Measurements from ENCODE around the gene GSPT1.

Gene GSPT1

DNA sequence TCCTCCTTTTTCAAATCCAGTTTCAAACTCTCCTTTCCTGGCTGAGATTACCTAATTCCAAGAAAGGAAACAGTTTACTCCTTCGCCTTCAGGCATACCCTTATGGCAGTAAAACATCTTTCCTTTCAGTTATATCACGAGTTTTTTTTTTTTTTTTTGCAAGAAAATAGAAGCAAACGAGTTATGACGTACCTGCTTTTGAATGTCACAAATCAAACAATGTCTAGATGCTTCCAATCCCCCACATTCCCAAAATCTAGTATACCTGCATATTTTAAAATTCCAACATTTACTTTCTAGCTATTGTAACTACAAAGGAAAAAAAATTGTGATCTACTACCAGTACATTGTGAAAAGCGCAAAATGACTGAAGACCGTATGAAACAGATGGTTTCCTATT is 28.9 kb downstream of the GSPT1 start:
- peaks cover 7% of the 10 kb centered on the region for H3K79me2 ChIP-seq
- H2AFZ ChIP-seq, result no peak overlapping the region

DNA sequence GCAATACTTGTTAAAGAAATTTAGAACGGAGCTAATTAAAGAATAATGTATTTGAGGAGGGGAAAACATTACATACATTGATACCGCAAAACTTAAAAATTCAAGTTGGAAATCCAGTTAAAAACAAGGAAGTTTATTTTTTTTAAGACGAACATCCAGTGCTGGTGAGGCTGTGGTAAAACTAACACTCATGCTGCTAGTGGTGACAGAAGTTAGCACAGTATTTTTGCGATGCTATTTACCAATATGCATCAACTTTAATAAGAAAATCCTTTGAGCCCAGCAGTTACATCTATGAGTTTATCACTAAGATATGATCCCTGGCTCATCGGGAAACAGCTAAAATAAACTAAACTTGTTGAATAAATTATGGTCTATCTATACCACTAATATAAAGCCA is 31.7 kb downstream of the GSPT1 start:
- H3K79me2 ChIP-seq, result peaks cover 4% of the 10 kb centered on the region
- H3K4me1 ChIP-seq, result no peaks in the 10 kb centered on the region
- no peaks in the 10 kb centered on the region for H3K36me3 ChIP-seq (ENCODE audit: control insufficient read depth, insufficient read depth, low read length)
- no peak overlapping the region for H3K9ac ChIP-seq
- no peaks in the 10 kb centered on the region for H3K9me3 ChIP-seq (ENCODE audit: control insufficient read depth, low read length)
- no peak overlapping the region for H2AFZ ChIP-seq
- no peaks in the 10 kb centered on the region for H3K27me3 ChIP-seq (ENCODE audit: control insufficient read depth, insufficient read depth, low read length)
- no peak overlapping the region for H3K27ac ChIP-seq
- H3K4me2 ChIP-seq (ENCODE audit: low read length), result no peak overlapping the region
- TF ChIP-seq, protein P1, sequence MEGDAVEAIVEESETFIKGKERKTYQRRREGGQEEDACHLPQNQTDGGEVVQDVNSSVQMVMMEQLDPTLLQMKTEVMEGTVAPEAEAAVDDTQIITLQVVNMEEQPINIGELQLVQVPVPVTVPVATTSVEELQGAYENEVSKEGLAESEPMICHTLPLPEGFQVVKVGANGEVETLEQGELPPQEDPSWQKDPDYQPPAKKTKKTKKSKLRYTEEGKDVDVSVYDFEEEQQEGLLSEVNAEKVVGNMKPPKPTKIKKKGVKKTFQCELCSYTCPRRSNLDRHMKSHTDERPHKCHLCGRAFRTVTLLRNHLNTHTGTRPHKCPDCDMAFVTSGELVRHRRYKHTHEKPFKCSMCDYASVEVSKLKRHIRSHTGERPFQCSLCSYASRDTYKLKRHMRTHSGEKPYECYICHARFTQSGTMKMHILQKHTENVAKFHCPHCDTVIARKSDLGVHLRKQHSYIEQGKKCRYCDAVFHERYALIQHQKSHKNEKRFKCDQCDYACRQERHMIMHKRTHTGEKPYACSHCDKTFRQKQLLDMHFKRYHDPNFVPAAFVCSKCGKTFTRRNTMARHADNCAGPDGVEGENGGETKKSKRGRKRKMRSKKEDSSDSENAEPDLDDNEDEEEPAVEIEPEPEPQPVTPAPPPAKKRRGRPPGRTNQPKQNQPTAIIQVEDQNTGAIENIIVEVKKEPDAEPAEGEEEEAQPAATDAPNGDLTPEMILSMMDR (IDR thresholded peaks at IDR 0.05), result no peak
- no peak overlapping the region for H3K4me3 ChIP-seq (ENCODE audit: low read depth, low read length)

More for the DNA sequence above, 28.9 kb downstream of the GSPT1 start:
- H3K4me1 ChIP-seq, result no peaks in the 10 kb centered on the region
- H3K36me3 ChIP-seq (ENCODE audit: control insufficient read depth, insufficient read depth, low read length), result no peaks in the 10 kb centered on the region
- H3K27me3 ChIP-seq (ENCODE audit: control insufficient read depth, insufficient read depth, low read length), result no peaks in the 10 kb centered on the region
- no peak overlapping the region for H3K9ac ChIP-seq
- TF ChIP-seq, protein P1 (IDR thresholded peaks at IDR 0.05), result no peak
- H3K4me2 ChIP-seq (ENCODE audit: low read length), result no peak overlapping the region
- no peaks in the 10 kb centered on the region for H3K9me3 ChIP-seq (ENCODE audit: control insufficient read depth, low read length)
- H3K27ac ChIP-seq, result no peak overlapping the region
- H3K4me3 ChIP-seq (ENCODE audit: low read depth, low read length), result no peak overlapping the region

DNA sequence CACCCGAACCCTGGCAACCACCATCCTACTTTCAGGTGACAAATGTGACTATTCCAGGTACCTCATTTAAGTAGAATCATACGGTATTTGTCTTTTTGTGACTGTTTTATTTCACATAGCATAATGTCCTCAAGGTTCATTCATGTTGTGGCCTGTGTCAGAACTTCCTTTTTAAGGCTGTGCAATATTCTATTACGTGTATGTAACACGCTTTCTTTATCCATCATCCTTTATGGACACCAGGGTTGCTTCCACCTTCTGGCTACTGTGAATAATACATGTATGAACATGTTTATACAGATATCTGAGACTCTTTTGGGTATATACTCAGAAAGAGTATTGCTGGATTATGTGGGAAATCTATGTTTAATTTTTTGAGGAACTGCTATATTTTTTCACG is 35.7 kb downstream of the GSPT1 start:
- H2AFZ ChIP-seq, result no peak overlapping the region
- no peaks in the 10 kb centered on the region for H3K4me1 ChIP-seq
- no peak overlapping the region for H3K4me2 ChIP-seq (ENCODE audit: low read length)
- H3K79me2 ChIP-seq, result peaks cover 4% of the 10 kb centered on the region
- H3K27me3 ChIP-seq (ENCODE audit: control insufficient read depth, insufficient read depth, low read length), result no peaks in the 10 kb centered on the region
- TF ChIP-seq, protein P1 (IDR thresholded peaks at IDR 0.05), result no peak
- H3K36me3 ChIP-seq (ENCODE audit: control insufficient read depth, insufficient read depth, low read length), result no peaks in the 10 kb centered on the region
- H3K9me3 ChIP-seq (ENCODE audit: control insufficient read depth, low read length), result no peaks in the 10 kb centered on the region
- no peak overlapping the region for H3K4me3 ChIP-seq (ENCODE audit: low read depth, low read length)
- no peak overlapping the region for H3K27ac ChIP-seq
- H3K9ac ChIP-seq, result no peak overlapping the region

DNA sequence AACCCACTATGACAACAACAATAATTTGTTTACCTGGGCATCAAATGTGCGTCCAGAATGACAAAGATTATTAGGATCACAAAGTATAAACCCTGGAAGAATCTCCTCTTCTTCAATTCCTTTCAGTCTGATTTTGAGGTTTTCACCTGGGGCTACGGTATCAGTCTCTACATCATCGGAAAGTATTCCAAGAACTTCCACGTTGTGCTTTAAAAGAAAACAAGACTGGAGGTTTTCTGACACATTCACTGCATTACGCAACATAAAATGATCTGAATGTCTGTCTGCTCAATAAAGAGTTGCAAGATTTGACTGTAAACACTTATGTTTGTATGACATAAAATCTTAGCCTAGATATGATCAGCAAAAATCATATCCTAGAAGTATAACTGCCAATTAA is 38.4 kb downstream of the GSPT1 start:
- Histone ChIP-seq H2AFZ (no peak overlapping the region), H3K4me1 (no peaks in the 10 kb centered on the region), H3K27ac (no peak overlapping the region), H3K27me3 (ENCODE audit: control insufficient read depth, insufficient read depth, low read length) (no peaks in the 10 kb centered on the region), H3K9ac (no peak overlapping the region), H3K36me3 (ENCODE audit: control insufficient read depth, insufficient read depth, low read length) (no peaks in the 10 kb centered on the region), H3K4me2 (ENCODE audit: low read length) (no peak overlapping the region), H3K4me3 (ENCODE audit: low read depth, low read length) (no peak overlapping the region), H3K79me2 (peaks cover 2% of the 10 kb centered on the region), H3K9me3 (ENCODE audit: control insufficient read depth, low read length) (no peaks in the 10 kb centered on the region)
- TF ChIP-seq, protein P1 (IDR thresholded peaks at IDR 0.05), result no peak

DNA sequence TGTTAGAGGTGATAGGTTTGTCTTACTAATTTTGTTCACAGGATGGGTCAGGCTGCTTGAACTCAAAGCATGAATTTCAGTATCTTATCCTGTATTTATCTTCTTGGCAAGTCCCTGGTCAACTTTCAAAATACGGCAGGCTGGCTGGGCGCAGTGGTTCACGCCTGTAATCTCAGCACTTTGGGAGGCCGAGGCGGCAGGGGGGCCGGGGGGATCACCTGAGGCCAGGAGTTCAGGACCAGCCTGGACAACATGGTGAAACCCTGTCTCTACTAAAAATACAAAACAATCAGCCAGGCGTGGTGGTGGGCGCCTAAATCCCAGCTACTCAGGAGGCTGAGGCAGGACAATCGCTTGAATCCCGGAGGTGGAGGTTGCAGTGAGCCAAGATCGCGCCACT is 39.5 kb downstream of the GSPT1 start:
- TF ChIP-seq, protein P1 (IDR thresholded peaks at IDR 0.05), result no peak
- Histone ChIP-seq H3K4me3 (ENCODE audit: low read depth, low read length) (no peak overlapping the region), H3K27me3 (ENCODE audit: control insufficient read depth, insufficient read depth, low read length) (no peaks in the 10 kb centered on the region), H3K27ac (no peak overlapping the region), H3K4me1 (no peaks in the 10 kb centered on the region), H2AFZ (no peak overlapping the region), H3K9me3 (ENCODE audit: control insufficient read depth, low read length) (no peaks in the 10 kb centered on the region), H3K4me2 (ENCODE audit: low read length) (no peak overlapping the region), H3K9ac (no peak overlapping the region), H3K79me2 (peaks cover 2% of the 10 kb centered on the region), H3K36me3 (ENCODE audit: control insufficient read depth, insufficient read depth, low read length) (no peaks in the 10 kb centered on the region)
